Heart left ventricle (tissue), 16 donors: ENCODE measurements around the gene NEIL1. TPM values are rescaled to one million over a fixed set of nuclear protein-coding genes. Genes with fewer than 3 reads are reported as not detected.

Experiments used
- ATAC-seq, 4 donors: fragments of 200-7000 bp; cut with Tn5 transposase; one replicate each; pipeline ENCODE4 v1.9.1; 2020 to 2022; ENCODE audit warnings: moderate library complexity in 4 of 4, mild to moderate bottlenecking in 3 of 4, moderate number of reproducible peaks in 1 of 4
- DNase-seq, 5 donors: peaks; one replicate each; pipeline ENCODE4 v3.0.0-alpha.2; 2020
- H3K27ac ChIP-seq, 12 donors: fragments of 200-600 bp; sonication (generic) in 4 of 12; one replicate each; pipeline versions ENCODE4 v1.5.0 to v1.8.0; 2016 to 2022; ENCODE audit warnings: mild to moderate bottlenecking in 2 of 12
- H3K27me3 ChIP-seq, 9 donors: fragments of 200-600 bp; sonication (generic) in 2 of 9; one replicate each; pipeline versions ENCODE4 v1.5.1 to v1.8.0; 2016 to 2022; ENCODE audit warnings: mild to moderate bottlenecking in 3 of 9
- H3K36me3 ChIP-seq, 9 donors: fragments of 200-600 bp; sonication (generic) in 2 of 9; one replicate each; pipeline versions ENCODE4 v1.5.0 to v1.8.0; 2018 to 2022; ENCODE audit warnings: mild to moderate bottlenecking in 2 of 9
- H3K4me1 ChIP-seq, 12 donors: fragments of 200-600 bp; sonication (generic) in 4 of 12; one replicate each; pipeline versions ENCODE4 v1.5.0 to v1.8.0; 2016 to 2022; ENCODE audit warnings: mild to moderate bottlenecking in 3 of 12
- H3K4me3 ChIP-seq, 12 donors: fragments of 200-600 bp; sonication (generic) in 4 of 12; one replicate each; pipeline versions ENCODE4 v1.5.0 to v1.8.0; 2017 to 2022; ENCODE audit warnings: mild to moderate bottlenecking in 9 of 12, moderate library complexity in 4 of 12
- H3K9me3 ChIP-seq, 12 donors: fragments of 200-600 bp; sonication (generic) in 4 of 12; one replicate each; pipeline versions ENCODE4 v1.5.0 to v1.8.0; 2016 to 2022; ENCODE audit warnings: mild to moderate bottlenecking in 1 of 12
- CTCF ChIP-seq, 12 donors: fragments of 200-600 bp; sonication (generic) in 4 of 12; IDR thresholded peaks; one replicate each; pipeline versions ENCODE4 v1.5.0 to v1.8.0; 2018 to 2022; ENCODE audit warnings: antibody characterized with exemption in 12 of 12, mild to moderate bottlenecking in 5 of 12
- POLR2A ChIP-seq, 2 donors: fragments of 450-650 bp; IDR thresholded peaks; one replicate each; pipeline ENCODE4 v1.6.1; 2017; ENCODE audit warnings: antibody characterized with exemption in 2 of 2, mild to moderate bottlenecking in 2 of 2, moderate library complexity in 2 of 2
- WGBS, 4 donors: extraction: QIAGEN DNeasy Blood & Tissue Kit in 2 of 4; methylation state at CpG; one replicate each; pipeline versions ENCODE4 v1.1.5 to v1.1.7; 2013 to 2018; 5-methylcytosine and 5-hydroxymethylcytosine counted together
- intact Hi-C, 10 donors: fragments of 100-400 bp; cut with DNase I; formaldehyde crosslinking; loops; one replicate each; pipeline versions ENCODE4 v1.11.1 to v1.14.2; 2022
- polyA plus RNA-seq, 2 donors: library from polyadenylated mRNA; stranded (reverse); fragments of 200-250 nt; gene quantifications; one replicate each; pipeline ENCODE4 v1.2.3, GENCODE V29; 2013
- total RNA-seq, 9 donors: library from RNA; depleted of rRNA in 2 of 9; stranded (reverse); fragments of >200 nt in 2 of 9; fragmentation: NEBNext Ultra II Directional in 3 of 9; extraction: Animal tissue kit (Norgen Biotek cat#: 25700) in 3 of 9; gene quantifications; one replicate each; pipeline versions ENCODE4 v1.1.0 to v1.2.4, GENCODE V29; 2016 to 2023
- donor health status: ischemic (EF 13 %, LVEDD 7.1; RV severe dilation, severe dysfunction).
- donor health status: healthy with polysubstance abuse.
- donor health status: DM: no; HTN: yes; CAD: no.
- donor health status: DM: no; HTN: no; CAD: no.
- donor health status: ischemic (EF 25% LVEDD 6.9; RV normal size, moderate dysfunction).
- donor health status: ischemic (EF 25% LVEDD 5.7; RV mildly dilated, moderate dysfunction).
- donor health status: healthy.
- donor health status: DM: yes; HTN: yes; CAD: no.
- donor health status: ischemic (EF 35%, LVEDD 5.7; RV mildly dilated, moderate dysfunction).
- donor health status: nonischemic (EF 11% LVEDD 7.7; RV severe dilation, severe dysfunction).
- donor health status: DM: yes; HTN: yes; CAD: no.
- donor health status: PGD.
- donor health status: ischemic (EF 29% LVEDD 5.4; RV normal size, mild dysfunction).
- donor health status: nonischemic (EF 23%, LVEDD 6.1; RV moderate dilation, normal function).

The NEIL1 gene
- total and polyA plus RNA-seq, 11 donors = 3.8 to 15.3 (median 8.1) TPM

- intact Hi-C loops = loop anchor here in 6 of 10 donors (10.0 kb wide), 3 partner anchors 283 to 323 kb away; partner anchors contain the start of genes IMP3 (in 1 of the 6) and SNX33 (in 1 of the 6)
- ATAC-seq (no peak), DNase-seq (no peak)
- Histone ChIP-seq H3K4me3 (no peak overlapping the region), H3K4me1 (peaks cover 0 to 3% (median under 1%) of the 10 kb centered on the region in 12 donors), H3K27me3 (no peaks in the 10 kb centered on the region), H3K36me3 (peaks cover 0 to 99% (median 94%) of the 10 kb centered on the region in 9 donors), H3K27ac (no peak overlapping the region), H3K9me3 (no peaks in the 10 kb centered on the region)
- 84 to 94% (median 92%) methylated on average over 5 to 13 of the region's 13 CpGs for WGBS, 4 donors
- TF ChIP-seq CTCF (IDR thresholded peaks at IDR 0.05) (no peak), POLR2A (IDR thresholded peaks at IDR 0.05) (no peak)
Observed at GRCh38 chr15:75361989-75362641, 15.3 kb downstream of the NEIL1 start.

GRCh38 chr15:75362642-75363249, 15.9 kb downstream of the NEIL1 start:
- Histone ChIP-seq H3K9me3 (no peaks in the 10 kb centered on the region), H3K27me3 (no peaks in the 10 kb centered on the region), H3K27ac (no peak overlapping the region), H3K4me1 (peaks cover 0 to 8% (median 6%) of the 10 kb centered on the region in 12 donors), H3K4me3 (no peak overlapping the region), H3K36me3 (peaks cover 0 to 96% (median 91%) of the 10 kb centered on the region in 9 donors)
- WGBS, 4 donors = 67 to 94% (median 83%) methylated on average over 3 to 7 of the region's 7 CpGs
- no peak for ATAC-seq
- DNase-seq = no peak
- no peak for TF ChIP-seq POLR2A (IDR thresholded peaks at IDR 0.05)
- TF ChIP-seq CTCF (IDR thresholded peaks at IDR 0.05) = no peak
- intact Hi-C loops = loop anchor here in 6 of 10 donors (10.0 kb wide), 3 partner anchors 282 to 322 kb away; partner anchors contain the start of genes IMP3 (in 1 of the 6) and SNX33 (in 1 of the 6)

DNA sequence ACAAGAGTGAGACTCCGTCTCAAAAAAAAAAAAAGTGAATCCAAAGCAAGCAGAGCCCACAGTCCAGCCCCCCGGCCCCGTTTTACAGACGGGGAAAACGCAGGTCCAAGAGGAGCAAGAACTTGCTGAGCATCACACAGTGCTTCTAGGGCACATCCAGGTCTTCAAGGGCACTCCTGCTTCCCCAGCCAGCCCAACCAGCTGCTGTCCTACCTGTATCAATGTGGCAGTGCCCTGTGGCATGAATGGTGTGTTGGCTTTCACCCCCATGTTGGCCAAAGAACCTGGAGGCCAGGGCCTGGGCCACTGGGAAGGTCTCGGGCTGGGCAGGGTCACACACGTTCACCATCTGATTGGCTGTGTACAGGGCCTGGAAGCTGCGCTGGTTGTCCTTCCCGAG, 16.9 kb downstream of the NEIL1 start:
- Histone ChIP-seq H3K27me3 (no peaks in the 10 kb centered on the region), H3K36me3 (peaks cover 0 to 85% (median 81%) of the 10 kb centered on the region in 9 donors), H3K9me3 (no peaks in the 10 kb centered on the region), H3K27ac (no peak overlapping the region), H3K4me3 (no peak overlapping the region), H3K4me1 (peaks cover 0 to 11% (median 8%) of the 10 kb centered on the region in 12 donors)
- 90 to 94% (median 92%) methylated on average over 9 of the region's 9 CpGs for whole genome bisulfite sequencing, 4 donors
- TF ChIP-seq POLR2A (IDR thresholded peaks at IDR 0.05) = no peak
- no peak for TF ChIP-seq CTCF (IDR thresholded peaks at IDR 0.05)
- intact Hi-C loops = loop anchor here in 6 of 10 donors (10.0 kb wide), 3 partner anchors 281 to 321 kb away; partner anchors contain the start of genes IMP3 (in 1 of the 6) and SNX33 (in 1 of the 6)
- no peak for DNase-seq
- no peak for ATAC-seq

DNA sequence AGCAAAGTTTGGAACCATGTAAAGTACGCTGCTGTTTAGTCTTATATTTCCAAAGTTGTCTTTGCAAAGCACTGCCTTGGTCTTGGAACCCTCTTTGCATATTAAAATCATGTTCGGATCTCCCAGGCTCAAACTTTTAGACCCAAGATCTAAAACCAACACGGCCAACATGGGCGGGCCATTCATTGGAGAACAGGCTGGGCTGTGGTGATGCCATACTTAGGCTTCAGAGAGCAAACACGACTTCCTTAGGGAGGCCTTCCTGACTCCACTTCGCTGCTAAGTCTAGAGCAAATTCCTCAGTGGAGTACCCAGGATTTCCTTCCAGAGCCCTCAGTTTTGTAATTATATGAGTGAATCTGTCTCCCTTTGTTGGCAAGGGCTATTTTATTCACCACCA, 18.0 kb downstream of the NEIL1 start:
- Histone ChIP-seq H3K4me3 (no peak overlapping the region), H3K27me3 (no peaks in the 10 kb centered on the region), H3K4me1 (peaks cover 0 to 22% (median 16%) of the 10 kb centered on the region in 12 donors), H3K27ac (no peak overlapping the region), H3K36me3 (peaks cover 0 to 77% (median 70%) of the 10 kb centered on the region in 9 donors), H3K9me3 (no peaks in the 10 kb centered on the region)
- TF ChIP-seq POLR2A (IDR thresholded peaks at IDR 0.05) = no peak
- no peak for TF ChIP-seq CTCF (IDR thresholded peaks at IDR 0.05)
- intact Hi-C loops = loop anchor here in 8 of 10 donors (5.0 to 10.0 kb wide), 7 partner anchors 87 to 437 kb away; partner anchors contain the start of genes SIN3A (in 6 of the 8), IMP3 (in 1 of the 8) and SNX33 (in 1 of the 8)
- ATAC-seq = no peak
- 92 to 94% (median 93%) methylated on average over 6 of the region's 6 CpGs for WGBS, 4 donors
- DNase-seq = no peak
